Erythroblast (primary cell): ENCODE measurements around the gene ELMOD3.
A peak's percentile ranks its signal among the peaks of the same experiment; 100 is the strongest.

ENCODE experiments used
- GATA1 ChIP-seq: IDR thresholded peaks from 2 replicates; pipeline ENCODE4 v1.6.1; 2011; ENCODE audit warnings: low read depth, mild to moderate bottlenecking, control low read depth, low read length, moderate library complexity
- POLR2A ChIP-seq: IDR thresholded peaks from 2 replicates; pipeline ENCODE4 v1.6.1; 2011; ENCODE audit warnings: mild to moderate bottlenecking, low read length

DNA sequence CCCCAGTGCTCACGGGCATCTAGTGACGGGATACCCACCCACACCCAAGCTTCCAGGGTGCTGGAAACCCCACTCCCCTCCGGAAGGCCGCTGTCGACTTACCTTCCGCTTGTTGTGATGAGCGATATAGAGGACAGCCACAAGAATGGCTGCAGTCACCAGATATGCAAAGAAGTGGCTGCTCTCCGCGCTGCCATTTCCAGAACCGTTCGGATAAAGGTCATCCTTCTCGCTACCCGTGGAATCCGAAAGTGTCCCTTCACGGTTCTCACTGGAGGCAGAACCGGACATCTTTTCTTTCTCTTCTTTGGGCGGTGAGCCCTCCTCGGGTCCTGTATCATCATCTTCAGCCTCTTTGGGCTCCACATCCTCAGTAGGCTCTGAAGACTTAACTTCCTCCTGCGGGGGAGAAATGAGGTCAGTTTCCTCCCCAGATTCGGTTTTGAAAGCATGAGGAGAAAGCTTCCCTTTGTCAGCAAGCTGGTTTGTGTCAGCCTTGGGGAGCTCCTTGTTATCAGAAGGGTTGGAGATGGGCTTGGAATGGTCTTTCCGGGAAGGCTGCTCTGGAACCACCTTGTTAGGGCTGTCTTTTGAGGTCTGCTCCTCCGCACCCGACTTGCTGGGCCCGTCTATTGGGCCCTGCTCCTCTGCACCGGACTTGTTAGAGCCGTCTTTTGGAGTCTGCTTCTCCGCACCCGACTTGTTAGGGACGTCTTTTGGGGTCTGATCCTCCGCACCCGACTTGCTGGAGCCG is 28.0 kb upstream of the ELMOD3 start:
- TF ChIP-seq POLR2A (peak; percentile 26), GATA1 (no peak)
